GM18511 (cell line): ENCODE data around the gene MS4A3.
"Not testable (repeated sequence)": the region's sequence is repeated elsewhere in the genome, so short reads cannot be mapped to it uniquely, and the experiment has no call there.

Experiments used
- ATAC-seq: cut with Tn5 transposase; IDR thresholded peaks from one replicate; pipeline ENCODE4 v1.9.1; 2021; ENCODE audit warnings: mild to moderate bottlenecking, moderate library complexity; ENCODE audit not compliant: unreplicated experiment

The MS4A3 gene

DNA sequence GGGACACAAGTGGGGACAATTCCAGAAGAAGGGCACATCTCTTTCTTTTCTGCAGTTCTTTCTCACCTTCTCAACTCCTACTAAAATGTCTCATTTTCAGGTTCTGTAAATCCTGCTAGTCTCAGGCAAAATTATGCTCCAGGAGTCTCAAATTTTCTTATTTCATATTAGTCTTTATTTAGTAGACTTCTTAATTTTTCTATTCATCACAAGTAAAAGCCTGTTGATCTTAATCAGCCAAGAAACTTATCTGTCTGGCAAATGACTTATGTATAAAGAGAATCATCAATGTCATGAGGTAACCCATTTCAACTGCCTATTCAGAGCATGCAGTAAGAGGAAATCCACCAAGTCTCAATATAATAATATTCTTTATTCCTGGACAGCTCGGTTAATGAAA is 31.9 kb downstream of the MS4A3 start, which contains the start of gene MS4A2:
TSS of gene MS4A2 (plus strand) at position 301 of the 400 bp plus-strand sequence. CDS start 102 bp downstream, outside the sequence.
- no peak for ATAC-seq

DNA sequence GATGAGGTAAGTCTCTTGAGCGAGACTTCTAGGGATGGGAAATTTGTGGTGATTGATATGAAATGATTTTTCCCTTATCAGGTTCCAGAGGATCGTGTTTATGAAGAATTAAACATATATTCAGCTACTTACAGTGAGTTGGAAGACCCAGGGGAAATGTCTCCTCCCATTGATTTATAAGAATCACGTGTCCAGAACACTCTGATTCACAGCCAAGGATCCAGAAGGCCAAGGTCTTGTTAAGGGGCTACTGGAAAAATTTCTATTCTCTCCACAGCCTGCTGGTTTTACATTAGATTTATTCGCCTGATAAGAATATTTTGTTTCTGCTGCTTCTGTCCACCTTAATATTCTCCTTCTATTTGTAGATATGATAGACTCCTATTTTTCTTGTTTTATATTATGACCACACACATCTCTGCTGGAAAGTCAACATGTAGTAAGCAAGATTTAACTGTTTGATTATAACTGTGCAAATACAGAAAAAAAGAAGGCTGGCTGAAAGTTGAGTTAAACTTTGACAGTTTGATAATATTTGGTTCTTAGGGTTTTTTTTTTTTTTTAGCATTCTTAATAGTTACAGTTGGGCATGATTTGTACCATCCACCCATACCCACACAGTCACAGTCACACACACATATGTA is 39.1 kb downstream of the MS4A3 start:
- no peak for ATAC-seq

DNA sequence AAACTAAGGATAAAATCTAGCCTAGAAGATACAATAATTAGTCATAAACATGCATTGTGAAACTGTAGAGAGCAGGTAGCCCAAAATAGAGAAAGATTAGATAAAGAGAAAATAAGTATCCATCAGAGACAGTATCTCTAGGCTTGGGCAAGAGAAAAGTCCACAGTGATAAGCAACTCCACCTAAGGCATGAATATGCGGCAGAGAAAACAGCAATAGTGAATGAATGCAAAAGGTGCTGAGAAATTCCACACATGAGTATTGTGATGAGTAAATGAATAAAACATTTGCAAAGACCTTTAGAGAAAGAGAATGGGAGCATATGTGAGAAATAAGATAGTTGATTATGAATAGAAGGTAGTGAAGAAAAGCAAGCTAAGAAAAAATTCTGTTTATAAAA is 40.7 kb downstream of the MS4A3 start:
- ATAC-seq, result no peak

DNA sequence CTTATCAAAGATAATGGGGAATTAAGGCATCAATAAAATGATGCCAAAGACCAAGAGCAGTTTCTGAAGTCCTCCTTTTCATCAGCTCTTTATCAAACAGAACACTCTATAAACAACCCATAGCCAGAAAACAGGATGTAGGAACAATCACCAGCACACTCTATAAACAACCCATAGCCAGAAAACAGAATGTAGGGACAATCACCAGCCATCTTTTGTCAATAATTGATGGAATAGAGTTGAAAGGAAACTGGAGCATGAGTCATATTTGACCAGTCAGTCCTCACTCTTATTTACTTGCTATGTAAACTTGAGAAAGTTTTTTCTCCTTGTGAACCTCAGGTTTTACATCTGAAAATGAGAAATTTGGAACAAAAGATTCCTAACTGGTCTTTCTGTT is 42.0 kb downstream of the MS4A3 start:
- ATAC-seq, result peak; percentile 88

DNA sequence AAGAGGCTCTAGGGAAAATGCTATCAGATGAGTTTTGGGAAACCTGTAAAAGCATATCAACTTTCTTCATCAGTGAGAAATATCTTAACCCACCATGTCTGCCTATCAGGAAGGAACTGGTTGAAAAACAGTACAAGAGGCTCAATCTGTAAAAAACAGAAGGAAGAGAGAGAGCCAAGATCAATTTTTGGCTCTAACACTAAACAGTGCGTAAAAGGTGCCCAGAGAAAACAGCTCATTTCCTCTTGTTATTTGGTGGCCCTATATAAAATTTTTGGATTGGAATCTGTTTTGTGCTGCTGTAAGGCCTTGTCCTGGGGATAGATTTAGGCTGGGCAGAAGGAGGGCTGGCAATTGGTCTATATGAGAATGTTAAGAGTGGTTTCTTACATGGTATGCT is 44.1 kb downstream of the MS4A3 start:
- ATAC-seq, result no peak

DNA sequence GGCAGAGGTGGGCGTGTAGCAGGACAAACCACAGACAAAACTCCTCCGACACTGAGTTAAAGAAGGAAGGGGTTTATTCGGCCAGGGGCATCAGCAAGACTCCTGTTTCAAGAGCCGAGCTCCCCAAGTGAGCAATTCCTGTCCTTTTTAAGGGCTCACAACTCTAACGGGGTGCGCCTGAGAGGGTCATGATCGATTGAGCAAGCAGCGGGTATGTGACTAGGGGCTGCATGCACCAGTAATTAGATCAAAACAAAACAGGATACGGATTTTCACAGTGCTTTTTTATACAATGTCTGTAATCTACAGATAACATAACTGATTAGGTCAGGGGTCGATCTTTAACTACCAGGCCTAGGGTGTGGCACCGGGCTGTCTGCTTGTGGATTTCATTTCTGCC is 44.9 kb downstream of the MS4A3 start:
- not testable (repeated sequence) for ATAC-seq

DNA sequence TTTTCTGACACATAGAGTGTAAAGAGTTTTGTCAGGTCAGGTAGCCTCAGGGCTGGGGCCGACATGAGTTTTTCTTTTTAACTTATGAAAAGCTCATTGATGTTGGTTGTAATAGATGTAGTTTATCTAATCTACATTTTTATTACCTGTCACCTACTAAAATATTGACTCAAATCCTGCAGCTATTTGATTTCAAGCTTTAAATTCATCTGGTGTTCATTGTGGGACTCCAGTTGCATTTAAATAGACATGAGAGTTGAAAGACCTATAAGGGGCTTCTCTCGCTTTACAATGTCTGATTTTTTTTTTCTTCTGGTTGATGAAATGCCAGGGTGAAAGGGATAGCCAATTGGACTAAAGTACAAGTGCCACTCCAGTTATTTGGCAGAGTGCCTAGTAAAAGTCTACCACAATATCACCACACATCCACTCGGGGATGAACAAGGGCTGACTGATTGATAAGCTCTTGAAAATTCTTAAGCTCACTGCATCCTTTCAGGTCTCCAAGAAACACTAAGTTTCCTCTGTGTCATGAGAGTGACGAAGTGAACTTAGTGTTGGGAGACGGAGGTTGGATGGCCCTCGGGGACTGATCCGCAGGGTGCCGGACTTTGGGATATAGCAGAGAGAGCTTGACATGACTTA is 48.1 kb downstream of the MS4A3 start:
- not testable (repeated sequence) for ATAC-seq

DNA sequence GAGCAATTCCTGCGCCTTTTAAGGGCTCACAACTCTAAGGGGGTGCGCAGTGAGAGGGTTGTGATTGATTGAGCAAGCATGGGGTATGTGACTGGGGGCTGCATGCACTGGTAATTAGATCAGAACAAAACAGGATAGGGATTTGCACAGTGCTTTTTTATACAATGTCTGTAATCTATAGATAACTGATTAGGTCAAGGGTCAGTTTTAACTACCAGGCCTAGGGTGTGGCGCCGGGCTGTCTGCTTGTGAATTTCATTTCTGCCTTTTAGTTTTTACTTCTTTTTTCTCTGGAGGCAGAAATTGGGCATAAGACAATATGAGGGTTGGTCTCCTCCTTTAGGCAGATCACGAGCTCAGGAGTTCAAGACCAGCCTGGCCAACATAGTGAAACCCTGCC is 52.2 kb downstream of the MS4A3 start:
- not testable (repeated sequence) for ATAC-seq

DNA sequence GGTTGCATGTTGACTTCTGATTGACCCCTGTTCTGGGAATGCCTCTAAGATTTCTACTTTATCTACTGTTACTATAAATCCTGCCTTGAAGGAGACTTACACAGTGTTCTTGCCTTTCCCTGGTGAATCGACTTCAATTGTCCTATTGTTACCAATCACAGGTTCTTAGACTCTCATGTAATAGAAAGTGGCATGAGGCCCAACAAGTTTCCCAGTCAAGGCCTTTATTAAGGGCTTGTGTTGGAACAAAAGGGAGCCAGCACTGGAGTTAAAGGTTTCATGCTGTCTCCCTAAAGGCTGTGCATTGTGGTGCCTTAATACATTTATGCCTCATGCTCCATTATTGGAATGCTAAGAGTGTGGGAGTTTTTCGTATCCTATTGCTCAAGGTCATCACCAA is 55.3 kb downstream of the MS4A3 start:
- ATAC-seq, result no peak

DNA sequence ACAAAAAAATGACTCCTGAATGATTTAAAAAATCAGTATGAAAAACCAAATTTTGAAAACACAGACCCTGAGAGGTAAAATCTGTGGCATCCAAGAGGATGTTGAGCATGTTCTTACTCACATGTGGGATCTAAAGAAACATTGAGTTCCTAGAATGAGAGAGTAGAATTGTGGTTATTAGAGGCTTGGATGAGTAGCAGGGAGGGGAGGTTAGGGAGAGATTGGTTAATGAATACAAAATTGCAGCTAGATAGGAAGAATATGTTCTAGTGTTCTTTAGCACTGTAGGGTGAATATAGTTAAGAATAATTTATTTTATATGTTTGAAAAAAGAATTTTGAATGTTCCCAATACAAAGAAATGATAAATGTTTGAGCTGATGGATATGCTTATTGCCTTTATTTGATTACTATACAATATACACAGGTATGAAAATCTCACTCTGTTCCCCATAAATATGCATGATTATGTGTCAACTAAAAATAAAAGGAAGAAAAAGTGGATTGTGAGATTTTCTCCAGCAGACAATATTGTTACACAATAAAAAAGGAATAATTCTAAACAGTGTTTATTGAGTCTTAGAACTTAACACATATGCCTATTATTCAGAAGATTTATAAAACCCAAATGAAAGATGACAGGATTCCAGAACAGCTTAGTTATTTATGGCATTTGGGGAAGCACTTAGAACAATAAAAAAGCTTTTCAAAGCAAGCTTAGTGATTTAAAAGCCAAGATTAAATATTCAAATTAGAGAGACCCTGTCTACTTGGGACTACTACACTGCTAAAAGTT is 60.7 kb downstream of the MS4A3 start:
- ATAC-seq, result no peak

DNA sequence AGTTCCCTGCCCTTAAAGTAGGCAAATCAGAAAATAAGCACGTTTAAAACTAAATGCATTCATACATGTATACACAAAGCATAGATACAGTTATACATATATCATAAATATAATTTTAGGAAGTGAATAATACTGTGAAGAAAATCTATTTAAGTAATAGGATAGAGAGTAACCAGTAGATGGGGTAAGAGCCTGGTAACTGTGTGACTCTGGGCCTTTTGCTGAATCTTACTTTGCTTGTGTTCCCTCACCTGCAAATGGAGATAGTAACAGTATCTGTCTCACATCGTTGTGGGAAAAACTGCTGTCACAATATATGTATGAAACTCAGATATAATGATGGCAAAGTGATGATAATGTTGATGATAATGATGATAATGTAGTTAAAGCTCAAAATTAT is 61.9 kb downstream of the MS4A3 start:
- ATAC-seq, result no peak

DNA sequence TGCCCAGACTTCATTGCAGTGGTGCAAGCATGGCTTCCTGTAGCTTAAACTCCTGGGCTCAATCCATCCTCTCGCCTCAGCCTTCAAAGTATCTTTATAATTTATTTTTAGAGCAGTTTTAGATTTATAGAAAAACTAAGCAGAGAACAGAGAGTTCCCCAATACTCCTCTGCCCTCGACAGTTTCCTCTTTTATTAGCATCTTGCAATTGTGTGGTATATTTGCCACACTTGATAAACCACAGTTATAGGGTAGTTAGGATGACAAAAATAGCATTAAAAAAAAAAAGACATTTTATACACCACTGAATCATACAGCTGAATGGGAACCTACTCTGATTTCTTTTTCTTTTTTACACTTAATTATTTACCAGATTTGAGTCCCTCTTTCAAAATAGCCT is 63.2 kb downstream of the MS4A3 start:
- ATAC-seq, result no peak
